GM12878 (cell line): ENCODE measurements around the gene PCED1B.

Experiments used
- BACH1 ChIP-seq: fragments of 450-650 bp; IDR thresholded peaks from 2 replicates; pipeline ENCODE4 v1.6.1; 2017; ENCODE audit warnings: mild to moderate bottlenecking, borderline replicate concordance
- CEBPB ChIP-seq, 2 experiments: fragments of 150-350 bp in 1 of 2; IDR thresholded peaks; 2 replicates each; pipeline ENCODE4 v1.6.1; 2012 to 2014; ENCODE audit warnings: low read depth in 2 of 2, low read length in 2 of 2, borderline replicate concordance in 1 of 2, inconsistent platforms in 1 of 2
- CTCF ChIP-seq, 3 experiments: IDR thresholded peaks in 2 of 3; conservative IDR thresholded peaks in 1 of 3; 2 replicates each; pipeline ENCODE4 v1.5.1; 2011; ENCODE audit warnings: low read depth in 3 of 3, low read length in 3 of 3, mild to moderate bottlenecking in 3 of 3, control low read depth in 2 of 3, moderate library complexity in 2 of 3, inconsistent platforms in 1 of 3, mixed read lengths in 1 of 3; ENCODE audit not compliant: control insufficient read depth in 2 of 3, insufficient read depth in 1 of 3; ENCODE audit errors: extremely low read depth in 1 of 3
- ESRRA ChIP-seq: IDR thresholded peaks from 2 replicates; pipeline ENCODE4 v1.6.1; 2012; ENCODE audit warnings: mild to moderate bottlenecking, low read length, improper control_type of control experiment
- KDM1A ChIP-seq: fragments of 200-600 bp; sonication (generic); IDR thresholded peaks from 2 replicates; pipeline ENCODE4 v1.6.1; 2016; ENCODE audit warnings: borderline replicate concordance
- NR2C2 ChIP-seq: IDR thresholded peaks from 2 replicates; pipeline ENCODE4 v1.6.1; 2011; ENCODE audit warnings: borderline replicate concordance, low read depth; ENCODE audit not compliant: control insufficient read depth, insufficient read length
- STAT1 ChIP-seq: fragments of 450-650 bp; conservative IDR thresholded peaks from 2 replicates; pipeline ENCODE4 v1.6.1; 2014; ENCODE audit warnings: antibody characterized with exemption, mild to moderate bottlenecking
- TF ChIP-seq, protein P1 (sequence below): IDR thresholded peaks from 2 replicates; pipeline ENCODE4 v1.6.1; 2012; ENCODE audit warnings: mild to moderate bottlenecking, low read depth, low read length
- TF ChIP-seq, protein P2 (sequence below): IDR thresholded peaks from 2 replicates; pipeline ENCODE4 v1.6.1; 2012; ENCODE audit warnings: low read length, inconsistent platforms

GRCh38 chr12:47156167-47156736 lies 76.8 kb downstream of the PCED1B start:
- TF ChIP-seq CTCF (IDR thresholded peaks at IDR 0.05 in 2 of 3, conservative IDR thresholded peaks at IDR 0.05 in 1 of 3; ENCODE audit: control insufficient read depth in 2 of 3, extremely low read depth in 1 of 3, insufficient read depth in 1 of 3, low read depth in 3 of 3, low read length in 3 of 3) (no peak), KDM1A (no peak), STAT1 (no peak), NR2C2 (no peak), BACH1 (no peak), ESRRA (no peak), CEBPB (IDR thresholded peaks at IDR 0.05; ENCODE audit: borderline replicate concordance in 1 of 2, low read depth in 2 of 2, low read length in 2 of 2) (no peak)
- TF ChIP-seq, protein P1, sequence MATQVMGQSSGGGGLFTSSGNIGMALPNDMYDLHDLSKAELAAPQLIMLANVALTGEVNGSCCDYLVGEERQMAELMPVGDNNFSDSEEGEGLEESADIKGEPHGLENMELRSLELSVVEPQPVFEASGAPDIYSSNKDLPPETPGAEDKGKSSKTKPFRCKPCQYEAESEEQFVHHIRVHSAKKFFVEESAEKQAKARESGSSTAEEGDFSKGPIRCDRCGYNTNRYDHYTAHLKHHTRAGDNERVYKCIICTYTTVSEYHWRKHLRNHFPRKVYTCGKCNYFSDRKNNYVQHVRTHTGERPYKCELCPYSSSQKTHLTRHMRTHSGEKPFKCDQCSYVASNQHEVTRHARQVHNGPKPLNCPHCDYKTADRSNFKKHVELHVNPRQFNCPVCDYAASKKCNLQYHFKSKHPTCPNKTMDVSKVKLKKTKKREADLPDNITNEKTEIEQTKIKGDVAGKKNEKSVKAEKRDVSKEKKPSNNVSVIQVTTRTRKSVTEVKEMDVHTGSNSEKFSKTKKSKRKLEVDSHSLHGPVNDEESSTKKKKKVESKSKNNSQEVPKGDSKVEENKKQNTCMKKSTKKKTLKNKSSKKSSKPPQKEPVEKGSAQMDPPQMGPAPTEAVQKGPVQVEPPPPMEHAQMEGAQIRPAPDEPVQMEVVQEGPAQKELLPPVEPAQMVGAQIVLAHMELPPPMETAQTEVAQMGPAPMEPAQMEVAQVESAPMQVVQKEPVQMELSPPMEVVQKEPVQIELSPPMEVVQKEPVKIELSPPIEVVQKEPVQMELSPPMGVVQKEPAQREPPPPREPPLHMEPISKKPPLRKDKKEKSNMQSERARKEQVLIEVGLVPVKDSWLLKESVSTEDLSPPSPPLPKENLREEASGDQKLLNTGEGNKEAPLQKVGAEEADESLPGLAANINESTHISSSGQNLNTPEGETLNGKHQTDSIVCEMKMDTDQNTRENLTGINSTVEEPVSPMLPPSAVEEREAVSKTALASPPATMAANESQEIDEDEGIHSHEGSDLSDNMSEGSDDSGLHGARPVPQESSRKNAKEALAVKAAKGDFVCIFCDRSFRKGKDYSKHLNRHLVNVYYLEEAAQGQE = no peak
- TF ChIP-seq, protein P2, sequence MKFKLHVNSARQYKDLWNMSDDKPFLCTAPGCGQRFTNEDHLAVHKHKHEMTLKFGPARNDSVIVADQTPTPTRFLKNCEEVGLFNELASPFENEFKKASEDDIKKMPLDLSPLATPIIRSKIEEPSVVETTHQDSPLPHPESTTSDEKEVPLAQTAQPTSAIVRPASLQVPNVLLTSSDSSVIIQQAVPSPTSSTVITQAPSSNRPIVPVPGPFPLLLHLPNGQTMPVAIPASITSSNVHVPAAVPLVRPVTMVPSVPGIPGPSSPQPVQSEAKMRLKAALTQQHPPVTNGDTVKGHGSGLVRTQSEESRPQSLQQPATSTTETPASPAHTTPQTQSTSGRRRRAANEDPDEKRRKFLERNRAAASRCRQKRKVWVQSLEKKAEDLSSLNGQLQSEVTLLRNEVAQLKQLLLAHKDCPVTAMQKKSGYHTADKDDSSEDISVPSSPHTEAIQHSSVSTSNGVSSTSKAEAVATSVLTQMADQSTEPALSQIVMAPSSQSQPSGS = no peak
